A673 (cell line): Measurements from ENCODE around the gene MORN2.

Source experiments
- CTCF ChIP-seq: fragments of 300-800, 200-600 bp; sonication (generic); conservative IDR thresholded peaks from 2 replicates; pipeline ENCODE4 v1.5.1; 2017; ENCODE audit warnings: low read depth, mild to moderate bottlenecking, antibody characterized with exemption, low read length, moderate library complexity, mixed read lengths
- EZH2 ChIP-seq: fragments of 200-600 bp; sonication (generic); IDR thresholded peaks from 2 replicates; pipeline ENCODE4 v1.6.1; 2017; ENCODE audit warnings: borderline replicate concordance, low read depth, mild to moderate bottlenecking, mixed read lengths, antibody characterized with exemption, low read length; ENCODE audit not compliant: poor library complexity, severe bottlenecking

- no peak for TF ChIP-seq CTCF
- TF ChIP-seq EZH2, result no peak
These were observed 35.4 kb downstream of the MORN2 start for GRCh38 chr2:38911191-38911590.
